H9 (cell line): ENCODE data around the gene SYNE2. TPM values are rescaled to one million over a fixed set of nuclear protein-coding genes. Genes with fewer than 3 reads are reported as not detected.

Source experiments
- DNase-seq: peaks from one replicate; pipeline ENCODE4 v3.0.0-alpha.2; 2017
- H2AFZ ChIP-seq: one replicate; pipeline ENCODE4 v1.6.1; 2013; ENCODE audit warnings: mild to moderate bottlenecking, low read length, control low read depth, moderate library complexity
- H2AK5ac ChIP-seq: 2 replicates; pipeline ENCODE4 v1.6.1; 2013; ENCODE audit warnings: low read length, control low read depth, mixed read lengths; ENCODE audit not compliant: insufficient read length
- H2BK120ac ChIP-seq: one replicate; pipeline ENCODE4 v1.6.1; 2013; ENCODE audit warnings: low read depth, mild to moderate bottlenecking, low read length, control low read depth, inconsistent platforms; ENCODE audit not compliant: poor library complexity, severe bottlenecking
- H2BK12ac ChIP-seq: 2 replicates; pipeline ENCODE4 v1.6.1; 2013; ENCODE audit warnings: low read length, control low read depth, mixed read lengths, low read depth; ENCODE audit not compliant: insufficient read length
- H2BK15ac ChIP-seq: 2 replicates; pipeline ENCODE4 v1.6.1; 2013; ENCODE audit warnings: low read depth, low read length, control low read depth
- H2BK20ac ChIP-seq: one replicate; pipeline ENCODE4 v1.6.1; 2013; ENCODE audit warnings: low read depth, mild to moderate bottlenecking, low read length, control low read depth, inconsistent platforms; ENCODE audit not compliant: poor library complexity, severe bottlenecking
- H2BK5ac ChIP-seq: 2 replicates; pipeline ENCODE4 v1.6.1; 2013; ENCODE audit warnings: low read length, control low read depth, mixed read lengths; ENCODE audit not compliant: insufficient read length
- H3K14ac ChIP-seq: 2 replicates; pipeline ENCODE4 v1.6.1; 2013; ENCODE audit warnings: low read length, control low read depth; ENCODE audit not compliant: insufficient read depth
- H3K18ac ChIP-seq: 2 replicates; pipeline ENCODE4 v1.6.1; 2013; ENCODE audit warnings: low read depth, mild to moderate bottlenecking, mixed read lengths, low read length, control low read depth; ENCODE audit not compliant: insufficient read length
- H3K23ac ChIP-seq: 2 replicates; pipeline ENCODE4 v1.6.1; 2013; ENCODE audit warnings: low read length, control low read depth, mixed read lengths, low read depth; ENCODE audit not compliant: insufficient read length
- H3K23me2 ChIP-seq: 2 replicates; pipeline ENCODE4 v1.6.1; 2013; ENCODE audit warnings: low read depth, mild to moderate bottlenecking, mixed read lengths, low read length, control low read depth; ENCODE audit not compliant: insufficient read length, poor library complexity, severe bottlenecking
- H3K27ac ChIP-seq: 2 replicates; pipeline ENCODE4 v1.5.1; 2013; ENCODE audit warnings: low read length, control low read depth, mixed read lengths, low read depth; ENCODE audit not compliant: insufficient read length
- H3K27me3 ChIP-seq: 2 replicates; pipeline ENCODE4 v1.6.1; 2013; ENCODE audit warnings: low read length, control low read depth, inconsistent platforms; ENCODE audit not compliant: insufficient read depth
- H3K4ac ChIP-seq: 2 replicates; pipeline ENCODE4 v1.6.1; 2013; ENCODE audit warnings: low read depth, mild to moderate bottlenecking, control low read depth, inconsistent platforms, low read length, moderate library complexity
- H3K4me1 ChIP-seq: 2 replicates; pipeline ENCODE4 v1.6.1; 2013; ENCODE audit warnings: low read length, control low read depth, inconsistent platforms; ENCODE audit not compliant: insufficient read depth
- H3K4me2 ChIP-seq: 2 replicates; pipeline ENCODE4 v1.6.1; 2013; ENCODE audit warnings: low read length, control low read depth, mixed read lengths; ENCODE audit not compliant: insufficient read length, insufficient read depth
- H3K56ac ChIP-seq: 2 replicates; pipeline ENCODE4 v1.6.1; 2013; ENCODE audit warnings: low read depth, mild to moderate bottlenecking, mixed read lengths, low read length, control low read depth; ENCODE audit not compliant: insufficient read length
- H3K79me1 ChIP-seq: 2 replicates; pipeline ENCODE4 v1.6.1; 2013; ENCODE audit warnings: low read depth, mild to moderate bottlenecking, moderate library complexity, low read length, control low read depth, inconsistent platforms; ENCODE audit not compliant: insufficient read depth, poor library complexity, severe bottlenecking
- H3K79me2 ChIP-seq: 2 replicates; pipeline ENCODE4 v1.6.1; 2013; ENCODE audit warnings: low read length, control low read depth, inconsistent platforms; ENCODE audit not compliant: insufficient read depth
- H3K9ac ChIP-seq: 2 replicates; pipeline ENCODE4 v1.6.1; 2013; ENCODE audit warnings: low read length, control low read depth, mixed read lengths; ENCODE audit not compliant: insufficient read length; ENCODE audit errors: extremely low read depth
- H3K9me3 ChIP-seq: one replicate; pipeline ENCODE4 v1.6.1; 2013; ENCODE audit warnings: low read depth, low read length, inconsistent platforms; ENCODE audit not compliant: control insufficient read depth
- H3T11ph ChIP-seq: one replicate; pipeline ENCODE4 v1.6.1; 2013; ENCODE audit warnings: mild to moderate bottlenecking, low read length, control low read depth, inconsistent platforms
- H4K20me1 ChIP-seq: one replicate; pipeline ENCODE4 v1.6.1; 2013; ENCODE audit not compliant: control insufficient read depth, insufficient read length, insufficient read depth
- H4K5ac ChIP-seq: 2 replicates; pipeline ENCODE4 v1.6.1; 2013; ENCODE audit warnings: low read depth, mild to moderate bottlenecking, mixed read lengths, low read length, control low read depth; ENCODE audit not compliant: insufficient read length
- H4K8ac ChIP-seq: replicated peaks from 2 replicates; pipeline ENCODE4 v1.6.1; 2013; ENCODE audit warnings: low read length, control low read depth, mixed read lengths, low read depth; ENCODE audit not compliant: insufficient read length
- H4K91ac ChIP-seq: 2 replicates; pipeline ENCODE4 v1.6.1; 2013; ENCODE audit warnings: low read depth, mild to moderate bottlenecking, moderate library complexity, mixed read lengths, low read length, control low read depth; ENCODE audit not compliant: insufficient read length
- H3K27ac Mint-ChIP-seq, 3 experiments: 2 replicates in 2 of 3; 3 replicates in 1 of 3; pipeline ENCODE4 v1.8.0; 2020 to 2021; ENCODE audit warnings: mixed read lengths in 3 of 3, mild to moderate bottlenecking in 1 of 3, moderate library complexity in 1 of 3
- H3K27me3 Mint-ChIP-seq: 2 replicates; pipeline ENCODE4 v1.8.0; 2021; ENCODE audit warnings: low read depth, mild to moderate bottlenecking, moderate library complexity, mixed read lengths
- H3K36me3 Mint-ChIP-seq, 3 experiments: 2 replicates in 2 of 3; 3 replicates in 1 of 3; pipeline ENCODE4 v1.8.0; 2020 to 2021; ENCODE audit warnings: low read depth in 3 of 3, mixed read lengths in 3 of 3; ENCODE audit not compliant: insufficient read depth in 1 of 3
- H3K4me1 Mint-ChIP-seq, 2 experiments: 2 replicates each; pipeline ENCODE4 v1.8.0; 2020; ENCODE audit warnings: mixed read lengths in 2 of 2
- H3K4me3 Mint-ChIP-seq, 2 experiments: 2 replicates in 1 of 2; 3 replicates in 1 of 2; pipeline ENCODE4 v1.8.0; 2020 to 2021; ENCODE audit warnings: mild to moderate bottlenecking in 2 of 2, mixed read lengths in 2 of 2, moderate library complexity in 1 of 2
- H3K9me3 Mint-ChIP-seq, 2 experiments: 2 replicates in 1 of 2; 3 replicates in 1 of 2; pipeline ENCODE4 v1.8.0; 2020; ENCODE audit warnings: mild to moderate bottlenecking in 2 of 2, mixed read lengths in 2 of 2, moderate library complexity in 1 of 2
- CTCF ChIP-seq: fragments of 200-600 bp; sonication (generic); conservative IDR thresholded peaks from 3 replicates; pipeline ENCODE4 v1.8.0; 2021; ENCODE audit warnings: antibody characterized with exemption, mild to moderate bottlenecking
- WGBS: extraction: QIAGEN DNeasy Blood & Tissue Kit; methylation state at CpG from one replicate; pipeline ENCODE4 v1.1.7; 2013; ENCODE audit warnings: missing lambda C conversion rate, low lambda C conversion rate, mixed read lengths; ENCODE audit not compliant: insufficient read length; ENCODE audit errors: extremely low coverage; 5-methylcytosine and 5-hydroxymethylcytosine counted together
- total RNA-seq: library from RNA; stranded (reverse); gene quantifications from 2 replicates; pipeline ENCODE4 v1.2.1, GENCODE V29; 2021

The SYNE2 gene
- total RNA-seq, 1 experiment from 2014 or later: 43.3 TPM

GRCh38 chr14:64209444-64210131 is 356.8 kb downstream of the SYNE2 start:
- peaks cover 38 to 63% (median 55%) of the 10 kb centered on the region in 3 experiments; a peak in 6 of 7 replicates for H3K36me3 Mint-ChIP-seq
- no peak overlapping the region for H4K5ac ChIP-seq

More at GRCh38 chr14:64209444-64210131, 356.8 kb downstream of the SYNE2 start:
- H2BK20ac ChIP-seq: no peak overlapping the region
- H4K20me1 ChIP-seq: no peaks in the 10 kb centered on the region
- no peak overlapping the region for H4K8ac ChIP-seq
- no peak for TF ChIP-seq CTCF
- H3K14ac ChIP-seq: no peak overlapping the region
- H3K9me3 Mint-ChIP-seq: no peaks in the 10 kb centered on the region
- no peak overlapping the region for H2BK15ac ChIP-seq
- no peak overlapping the region for H2BK5ac ChIP-seq
- peaks cover 8% of the 10 kb centered on the region in 2 experiments for H3K4me1 Mint-ChIP-seq
- no peak overlapping the region for H3K9ac ChIP-seq
- peak overlapping the region; percentile 44 to 55 (median 47); a peak in 2 of 7 replicates for H3K27ac Mint-ChIP-seq
- H3K23ac ChIP-seq: no peak overlapping the region
- H3K9me3 ChIP-seq: no peaks in the 10 kb centered on the region
- no peak overlapping the region for H2AFZ ChIP-seq
- H3K56ac ChIP-seq: no peak overlapping the region
- no peak overlapping the region for H3K4me3 Mint-ChIP-seq
- no peak for DNase-seq
- H3K27me3 Mint-ChIP-seq: no peaks in the 10 kb centered on the region
- H3K27ac ChIP-seq: no peak overlapping the region
- H3K4ac ChIP-seq: no peak overlapping the region
- no peak overlapping the region for H3K18ac ChIP-seq
- WGBS: no CpG with 5 or more reads among the region's 21 CpGs
- no peaks in the 10 kb centered on the region for H3K27me3 ChIP-seq
- no peaks in the 10 kb centered on the region for H3K79me2 ChIP-seq
- no peak overlapping the region for H3T11ph ChIP-seq
- H3K23me2 ChIP-seq: no peaks in the 10 kb centered on the region
- H2BK12ac ChIP-seq: no peak overlapping the region
- H2AK5ac ChIP-seq: no peak overlapping the region
- H3K79me1 ChIP-seq: no peaks in the 10 kb centered on the region
- H4K91ac ChIP-seq: no peak overlapping the region
- no peaks in the 10 kb centered on the region for H3K4me1 ChIP-seq
- no peak overlapping the region for H3K4me2 ChIP-seq
- H2BK120ac ChIP-seq: no peak overlapping the region
